Naive thymus-derived CD4-positive, alpha-beta T cell (primary cell): ENCODE results near the gene FREM3. TPM values are rescaled to one million over a fixed set of nuclear protein-coding genes. Genes with fewer than 3 reads are reported as not detected.

ENCODE experiments used
- ATAC-seq: fragments of 150-1000 bp; cut with Tn5 transposase; 2 replicates; pipeline ENCODE4 v1.10.0; 2021; ENCODE audit warnings: mild to moderate bottlenecking, moderate library complexity
- CTCF ChIA-PET: fragments of 350-600 bp; sonication (Branson Sonifier 250); formaldehyde crosslinking; loops from one replicate; lab custom pipeline; 2021; ENCODE audit warnings: antibody characterized with exemption; lab: Charles Lee
- POLR2A ChIA-PET: fragments of 350-600 bp; sonication (Branson Sonifier 250); formaldehyde crosslinking; loops from one replicate; lab custom pipeline; 2021; ENCODE audit warnings: antibody characterized with exemption, inconsistent platforms; lab: Charles Lee
- DNase-seq, 9 donors: peaks; one replicate each; pipeline versions ENCODE4 v3.0.0 to v3.0.0-alpha.2; 2020 to 2022; ENCODE audit warnings: mixed read lengths in 1 of 9
- H3K27ac ChIP-seq: one replicate; pipeline ENCODE4 v1.7.0; 2013; ENCODE audit warnings: mild to moderate bottlenecking, low read depth, low read length, moderate library complexity
- H3K27me3 ChIP-seq, 2 donors: one replicate each; pipeline ENCODE4 v1.7.0; 2013; ENCODE audit warnings: low read length in 2 of 2, mild to moderate bottlenecking in 2 of 2, moderate library complexity in 2 of 2; ENCODE audit not compliant: control insufficient read depth in 2 of 2, insufficient read depth in 2 of 2
- H3K36me3 ChIP-seq, 3 experiments: 1 replicate in 2 of 3; 2 replicates in 1 of 3; pipeline ENCODE4 v1.7.0; 2013; ENCODE audit warnings: low read length in 3 of 3, mild to moderate bottlenecking in 3 of 3, moderate library complexity in 1 of 3; ENCODE audit not compliant: insufficient read depth in 3 of 3, control insufficient read depth in 2 of 3
- H3K4me1 ChIP-seq, 2 donors: one replicate each; pipeline ENCODE4 v1.7.0; 2013; ENCODE audit warnings: low read length in 2 of 2, mild to moderate bottlenecking in 2 of 2, moderate library complexity in 1 of 2; ENCODE audit not compliant: control insufficient read depth in 2 of 2, insufficient read depth in 2 of 2
- H3K4me3 ChIP-seq: 2 replicates; pipeline ENCODE4 v1.7.0; 2013; ENCODE audit warnings: mild to moderate bottlenecking, low read length
- H3K9me3 ChIP-seq, 3 experiments: 1 replicate in 2 of 3; 2 replicates in 1 of 3; pipeline ENCODE4 v1.7.0; 2013; ENCODE audit warnings: low read length in 3 of 3; ENCODE audit not compliant: control insufficient read depth in 2 of 3
- H3K27ac Mint-ChIP-seq, 9 donors: one replicate each; pipeline ENCODE4 v1.8.0; 2020 to 2022; ENCODE audit warnings: mixed read lengths in 9 of 9, mild to moderate bottlenecking in 8 of 9, moderate library complexity in 5 of 9, inconsistent platforms in 2 of 9
- H3K27me3 Mint-ChIP-seq, 5 donors: one replicate each; pipeline ENCODE4 v1.8.0; 2021 to 2022; ENCODE audit warnings: mixed read lengths in 5 of 5, mild to moderate bottlenecking in 1 of 5
- H3K36me3 Mint-ChIP-seq, 5 donors: one replicate each; pipeline ENCODE4 v1.8.0; 2020 to 2022; ENCODE audit warnings: mixed read lengths in 5 of 5, mild to moderate bottlenecking in 3 of 5, inconsistent platforms in 1 of 5
- H3K4me1 Mint-ChIP-seq, 7 donors: one replicate each; pipeline ENCODE4 v1.8.0; 2020 to 2022; ENCODE audit warnings: mixed read lengths in 7 of 7, mild to moderate bottlenecking in 3 of 7, inconsistent platforms in 1 of 7
- H3K4me3 Mint-ChIP-seq, 10 donors: one replicate each; pipeline ENCODE4 v1.8.0; 2020 to 2022; ENCODE audit warnings: mild to moderate bottlenecking in 10 of 10, mixed read lengths in 10 of 10, moderate library complexity in 6 of 10, inconsistent platforms in 2 of 10
- H3K9me3 Mint-ChIP-seq, 11 donors: one replicate each; pipeline ENCODE4 v1.8.0; 2020 to 2022; ENCODE audit warnings: mixed read lengths in 11 of 11, mild to moderate bottlenecking in 4 of 11, inconsistent platforms in 1 of 11, moderate library complexity in 1 of 11
- intact Hi-C, 2 donors: fragments of 100-400 bp; cut with micrococcal nuclease; formaldehyde crosslinking; loops; one replicate each; pipeline ENCODE4 v1.15.1; 2023
- polyA plus RNA-seq, 2 donors: library from polyadenylated mRNA; unstranded; fragments of 300-500 nt; fragmentation: Illumina TruSeq; gene quantifications; one replicate each; pipeline ENCODE4 v1.2.3, GENCODE V29; 2021
- total RNA-seq, 6 experiments: library from RNA in 5 of 6; stranded (reverse) in 5 of 6; gene quantifications; 1 replicate in 5 of 6; 2 replicates in 1 of 6; pipeline ENCODE4 v1.2.3 and lab custom pipeline; 2021 to 2026

FREM3 gene
- total and polyA plus RNA-seq, 7 experiments from 2014 or later, result 0.02 to 0.61 (median 0.07) TPM; not detected in 4

DNA sequence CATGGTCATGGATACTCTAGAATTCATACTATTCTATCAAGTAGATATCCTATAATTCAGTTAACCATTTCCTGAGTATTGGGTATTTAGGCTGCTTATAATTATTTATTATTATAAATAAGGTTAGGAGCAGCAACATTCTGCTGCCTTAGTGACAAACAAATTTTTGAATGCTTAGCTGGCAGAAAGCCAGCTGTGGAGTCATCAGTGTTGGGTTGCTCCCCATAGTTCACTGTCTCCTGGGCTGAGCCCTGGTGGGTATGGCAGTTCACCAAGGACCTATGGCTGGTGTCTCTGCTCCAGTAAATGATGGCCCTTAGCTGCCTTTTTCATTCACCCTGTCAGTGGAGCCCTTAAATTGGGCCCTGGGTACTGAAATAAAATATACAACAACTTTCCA is 125.1 kb downstream of the FREM3 start:
- Histone ChIP-seq H3K27ac (no peak overlapping the region), H3K36me3 (no peaks in the 10 kb centered on the region), H3K9me3 (no peaks in the 10 kb centered on the region), H3K4me3 (no peak overlapping the region), H3K27me3 (no peaks in the 10 kb centered on the region), H3K4me1 (no peaks in the 10 kb centered on the region)
- CTCF ChIA-PET, result no interaction called here
- DNase-seq (no peak), ATAC-seq (no peak)
- POLR2A ChIA-PET, result interaction anchor here (0.6 kb wide), 1 partner anchor 130 kb away, joined by 3 read pairs; no protein-coding TSS in a partner anchor
- H3K4me1 Mint-ChIP-seq, result no peaks in the 10 kb centered on the region
- H3K9me3 Mint-ChIP-seq, result peaks cover 0 to 3% (median 0%) of the 10 kb centered on the region in 11 donors
- intact Hi-C loops, result no loop called here
- peaks cover 8 to 69% (median 18%) of the 10 kb centered on the region in 5 donors for H3K36me3 Mint-ChIP-seq
- H3K4me3 Mint-ChIP-seq, result no peak overlapping the region
- H3K27ac Mint-ChIP-seq, result no peak overlapping the region
- no peaks in the 10 kb centered on the region for H3K27me3 Mint-ChIP-seq

DNA sequence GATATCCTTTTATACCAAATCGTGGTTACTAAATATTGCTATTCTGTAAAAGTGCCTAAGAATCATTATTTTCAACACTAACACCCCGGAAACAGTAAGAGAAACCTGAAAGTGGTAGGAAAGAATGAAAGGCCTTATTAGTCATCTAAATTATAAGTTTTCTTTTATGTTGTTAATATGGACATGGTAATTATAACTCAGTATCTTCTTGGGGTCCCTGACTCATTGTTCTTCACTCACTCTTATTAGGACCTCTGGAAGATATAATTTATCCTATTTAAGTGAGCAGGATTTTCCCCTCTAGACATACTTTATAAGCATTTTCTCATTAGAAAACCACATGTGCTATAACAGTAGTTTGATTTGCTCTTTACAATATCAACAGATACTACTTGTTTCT is 136.0 kb downstream of the FREM3 start:
- DNase-seq (no peak), ATAC-seq (no peak)
- Histone ChIP-seq H3K27me3 (no peaks in the 10 kb centered on the region), H3K36me3 (no peaks in the 10 kb centered on the region), H3K9me3 (no peaks in the 10 kb centered on the region), H3K4me1 (peaks cover 3 to 7% of the 10 kb centered on the region in 2 donors), H3K4me3 (no peak overlapping the region), H3K27ac (no peak overlapping the region)
- POLR2A ChIA-PET, result no interaction called here
- H3K9me3 Mint-ChIP-seq, result peaks cover 0 to 14% (median 2%) of the 10 kb centered on the region in 11 donors
- H3K4me1 Mint-ChIP-seq, result peaks cover 0 to 31% (median 14%) of the 10 kb centered on the region in 7 donors
- no peak overlapping the region for H3K27ac Mint-ChIP-seq
- CTCF ChIA-PET, result no interaction called here
- no peaks in the 10 kb centered on the region for H3K27me3 Mint-ChIP-seq
- intact Hi-C loops, result loop anchor here in 1 of 2 donors (5.0 kb wide), 1 partner anchor 997 kb away; no protein-coding TSS in a partner anchor
- peaks cover 0 to 35% (median 27%) of the 10 kb centered on the region in 5 donors for H3K36me3 Mint-ChIP-seq
- no peak overlapping the region for H3K4me3 Mint-ChIP-seq

DNA sequence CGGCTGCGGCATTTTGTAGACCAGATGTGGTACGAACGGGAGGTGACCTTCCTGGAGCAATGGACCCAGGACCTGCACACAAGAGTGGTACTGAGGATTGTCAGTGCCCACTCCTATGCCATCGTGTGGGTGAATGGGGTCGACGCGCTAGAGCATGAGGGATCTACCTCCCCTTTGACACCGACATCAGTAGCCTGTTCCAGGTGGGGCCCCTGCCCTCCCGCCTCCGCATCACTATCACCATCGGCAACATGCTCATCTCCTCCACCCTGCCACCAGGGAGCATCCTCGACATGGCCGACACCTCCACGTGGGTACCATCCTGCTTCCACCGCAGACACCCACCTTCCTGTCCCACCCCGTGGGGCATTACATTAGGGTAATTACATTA is 140.7 kb downstream of the FREM3 start:
- DNase-seq (peak in 5 of 9 donors; percentile 3 to 30 (median 14)), ATAC-seq (peak; percentile 3)
- no peaks in the 10 kb centered on the region for H3K27me3 ChIP-seq
- Mint-ChIP-seq H3K4me1 (peaks cover 8 to 40% (median 28%) of the 10 kb centered on the region in 7 donors), H3K36me3 (peaks cover 0 to 8% (median 0%) of the 10 kb centered on the region in 5 donors), H3K9me3 (no peaks in the 10 kb centered on the region), H3K27ac (peak overlapping the region; percentile 78 to 96 (median 91)), H3K27me3 (no peaks in the 10 kb centered on the region), H3K4me3 (peak overlapping the region; percentile 87 to 97 (median 90))
- H3K4me1 ChIP-seq, result peaks cover 7 to 11% of the 10 kb centered on the region in 2 donors
- H3K36me3 ChIP-seq, result no peaks in the 10 kb centered on the region
- intact Hi-C loops, result loop anchor here (1.0 to 10.0 kb wide), 10 partner anchors 46 to 1535 kb away; partner anchors contain the start of genes SMARCA5 (in 2 of the 2), ABCE1 (in 1 of the 2), ANAPC10 (in 1 of the 2) and GYPE (in 1 of the 2)
- ChIA-PET CTCF (interaction anchor here (0.8 to 2.2 kb wide), 3 partner anchors 10 to 581 kb away, joined by 3 to 7 read pairs (median 3); no protein-coding TSS in a partner anchor), POLR2A (interaction anchor here (1.5 kb wide), 1 partner anchor 46 kb away, joined by 7 read pairs; no protein-coding TSS in a partner anchor)
- peak overlapping the region; percentile 52 for H3K27ac ChIP-seq
- H3K9me3 ChIP-seq, result no peaks in the 10 kb centered on the region
- peak overlapping the region; percentile 79 for H3K4me3 ChIP-seq

DNA sequence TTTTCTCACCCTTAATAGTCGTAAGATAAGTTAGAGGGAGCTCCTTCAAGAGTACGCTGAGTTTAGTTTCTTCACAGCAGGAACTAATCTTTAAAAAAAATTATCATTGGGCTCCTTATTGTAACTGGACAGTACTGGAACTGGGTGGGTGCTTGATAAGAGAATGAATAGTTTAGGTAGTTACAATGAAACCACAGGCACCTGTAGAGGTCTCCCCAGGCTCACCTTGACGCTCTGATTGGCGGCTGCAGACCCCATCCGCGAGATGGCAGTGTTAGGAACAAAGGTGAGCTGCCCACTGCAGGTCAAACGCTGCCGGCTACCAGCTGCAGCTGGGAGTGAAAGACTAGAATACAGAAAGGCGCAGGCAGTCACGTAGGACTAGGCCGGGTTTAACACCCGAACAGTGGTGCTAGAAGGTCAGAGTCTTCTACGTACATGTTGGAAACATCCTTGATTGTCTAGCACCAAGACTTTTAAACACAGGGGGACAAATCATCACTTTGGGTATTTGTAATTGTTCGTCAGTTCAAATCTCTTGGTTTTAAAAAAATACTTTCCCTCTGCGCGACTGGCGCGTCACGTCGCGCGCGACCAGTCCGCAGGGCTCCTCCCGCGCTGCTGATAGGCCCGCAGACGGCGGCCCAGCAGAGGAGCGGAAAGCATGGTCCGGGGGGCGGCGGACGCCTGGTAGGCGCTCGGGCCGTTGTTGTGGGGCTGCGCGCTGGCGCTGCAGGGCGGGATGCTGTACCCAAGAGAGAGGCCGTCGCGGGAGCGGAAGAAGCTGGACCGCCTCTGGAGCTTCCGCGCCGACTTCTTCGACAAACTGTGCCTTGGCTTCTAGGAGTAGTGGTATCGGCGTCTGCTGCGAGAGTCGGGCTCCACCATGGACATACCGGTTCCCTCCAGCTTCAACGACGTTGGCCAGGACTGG is 141.4 kb downstream of the FREM3 start:
- Histone ChIP-seq H3K9me3 (no peaks in the 10 kb centered on the region), H3K4me1 (peaks cover 7 to 11% of the 10 kb centered on the region in 2 donors), H3K27ac (peak overlapping the region; percentile 52), H3K36me3 (no peaks in the 10 kb centered on the region), H3K27me3 (no peaks in the 10 kb centered on the region), H3K4me3 (peak overlapping the region; percentile 79)
- ChIA-PET CTCF (interaction anchor here (0.6 to 3.1 kb wide), 7 partner anchors 9 to 582 kb away, joined by 3 to 14 read pairs (median 3); no protein-coding TSS in a partner anchor), POLR2A (interaction anchor here (0.7 to 1.5 kb wide), 2 partner anchors 12 to 45 kb away, joined by 3 to 7 read pairs; no protein-coding TSS in a partner anchor)
- Mint-ChIP-seq H3K36me3 (peaks cover 0 to 8% (median 0%) of the 10 kb centered on the region in 5 donors), H3K4me1 (peaks cover 8 to 40% (median 28%) of the 10 kb centered on the region in 7 donors), H3K4me3 (peak overlapping the region; percentile 87 to 97 (median 90)), H3K27ac (peak overlapping the region; percentile 78 to 96 (median 91)), H3K27me3 (no peaks in the 10 kb centered on the region), H3K9me3 (no peaks in the 10 kb centered on the region)
- intact Hi-C loops, result loop anchor here (1.0 to 10.0 kb wide), 9 partner anchors 46 to 1536 kb away; partner anchors contain the start of genes SMARCA5 (in 2 of the 2), ABCE1 (in 1 of the 2), ANAPC10 (in 1 of the 2) and GYPE (in 1 of the 2)
- DNase-seq (peak; percentile 38 to 80 (median 58)), ATAC-seq (peak; percentile 86)

DNA sequence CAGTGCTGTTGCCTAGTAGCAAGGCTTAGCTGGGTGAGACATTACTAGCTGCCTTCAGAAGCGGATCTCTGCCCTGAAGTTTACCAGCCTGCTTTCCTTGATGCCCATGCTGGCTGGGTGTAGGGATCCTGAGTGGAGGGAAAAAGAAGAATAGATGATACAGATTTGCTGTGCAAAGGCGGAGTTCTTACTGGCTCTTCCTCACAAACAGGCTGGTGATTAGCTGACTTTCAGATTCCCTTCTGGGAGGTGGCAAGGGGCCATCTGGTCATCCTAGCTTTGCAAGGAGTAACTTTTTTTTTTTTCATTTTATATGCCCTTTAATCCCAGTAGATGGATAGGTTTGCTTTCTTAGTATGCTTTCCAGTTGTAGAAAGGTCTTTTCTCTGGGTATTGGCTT is 142.2 kb downstream of the FREM3 start:
- intact Hi-C loops, result loop anchor here (2.0 to 10.0 kb wide), 4 partner anchors 349 to 1537 kb away; partner anchors contain the start of genes ABCE1 (in 1 of the 2), ANAPC10 (in 1 of the 2) and GYPE (in 1 of the 2)
- ATAC-seq (no peak), DNase-seq (no peak)
- Mint-ChIP-seq H3K27ac (peak overlapping the region in 6 of 9 donors; percentile 17 to 95 (median 86)), H3K4me1 (peaks cover 8 to 40% (median 28%) of the 10 kb centered on the region in 7 donors), H3K4me3 (peak overlapping the region in 6 of 10 donors; percentile 87 to 96 (median 90)), H3K9me3 (no peaks in the 10 kb centered on the region), H3K27me3 (no peaks in the 10 kb centered on the region), H3K36me3 (peaks cover 0 to 8% (median 0%) of the 10 kb centered on the region in 5 donors)
- no peaks in the 10 kb centered on the region for H3K9me3 ChIP-seq
- H3K4me3 ChIP-seq, result no peak overlapping the region
- ChIA-PET POLR2A (interaction anchor here (0.7 to 1.5 kb wide), 2 partner anchors 12 to 44 kb away, joined by 3 to 7 read pairs; no protein-coding TSS in a partner anchor), CTCF (interaction anchor here (1.0 to 3.1 kb wide), 4 partner anchors 11 to 43 kb away, joined by 3 to 14 read pairs (median 6); no protein-coding TSS in a partner anchor)
- H3K27me3 ChIP-seq, result no peaks in the 10 kb centered on the region
- peaks cover 0 to 3% (median 0%) of the 10 kb centered on the region in 3 experiments for H3K36me3 ChIP-seq
- peaks cover 7 to 11% of the 10 kb centered on the region in 2 donors for H3K4me1 ChIP-seq
- peak overlapping the region; percentile 52 for H3K27ac ChIP-seq

DNA sequence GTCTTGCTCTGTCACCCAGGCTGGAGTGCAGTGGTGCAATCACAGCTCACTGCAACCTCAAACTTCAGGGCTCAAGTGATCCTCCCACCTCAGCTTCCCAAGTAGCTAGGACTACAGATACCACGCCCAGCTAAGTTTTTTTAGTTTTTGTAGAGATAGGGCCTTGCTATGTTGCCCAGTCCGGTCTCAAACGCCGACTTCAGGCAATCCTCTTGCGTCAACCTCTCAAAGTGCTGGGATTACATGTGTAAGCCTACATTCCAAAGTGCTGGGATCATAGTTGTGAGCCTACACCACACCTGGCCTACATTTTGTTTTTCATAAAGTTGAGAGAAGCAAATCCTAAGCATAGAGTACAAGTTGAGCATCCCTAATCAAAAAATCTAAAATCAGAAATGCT is 144.8 kb downstream of the FREM3 start:
- Histone ChIP-seq H3K36me3 (peaks cover 6 to 14% (median 8%) of the 10 kb centered on the region in 3 experiments), H3K27ac (no peak overlapping the region), H3K9me3 (no peaks in the 10 kb centered on the region), H3K4me3 (no peak overlapping the region), H3K27me3 (no peaks in the 10 kb centered on the region), H3K4me1 (peaks cover 7 to 11% of the 10 kb centered on the region in 2 donors)
- H3K4me1 Mint-ChIP-seq, result peaks cover 11 to 30% (median 20%) of the 10 kb centered on the region in 7 donors
- peak overlapping the region in 3 of 9 donors; percentile 9 to 36 (median 25) for H3K27ac Mint-ChIP-seq
- ATAC-seq (no peak), DNase-seq (no peak)
- H3K4me3 Mint-ChIP-seq, result no peak overlapping the region
- ChIA-PET CTCF (no interaction called here), POLR2A (interaction anchor here (1.4 kb wide), 1 partner anchor 41 kb away, joined by 3 read pairs; no protein-coding TSS in a partner anchor)
- no peaks in the 10 kb centered on the region for H3K9me3 Mint-ChIP-seq
- peaks cover 4 to 17% (median 12%) of the 10 kb centered on the region in 5 donors for H3K36me3 Mint-ChIP-seq
- intact Hi-C loops, result loop anchor here (5.0 to 10.0 kb wide), 3 partner anchors 352 to 1539 kb away; partner anchors contain the start of genes ABCE1 (in 1 of the 2), ANAPC10 (in 1 of the 2) and GYPE (in 1 of the 2)
- no peaks in the 10 kb centered on the region for H3K27me3 Mint-ChIP-seq
